Measurements from ENCODE around the gene SMYD1. TPM values are rescaled to one million over a fixed set of nuclear protein-coding genes. Genes with fewer than 3 reads are reported as not detected.
A peak's percentile ranks its signal among the peaks of the same experiment; 100 is the strongest.

Gene SMYD1
- total and polyA plus RNA-seq, 8 donors = 0.05 to 0.20 (median 0.06) TPM; not detected in 5

DNA sequence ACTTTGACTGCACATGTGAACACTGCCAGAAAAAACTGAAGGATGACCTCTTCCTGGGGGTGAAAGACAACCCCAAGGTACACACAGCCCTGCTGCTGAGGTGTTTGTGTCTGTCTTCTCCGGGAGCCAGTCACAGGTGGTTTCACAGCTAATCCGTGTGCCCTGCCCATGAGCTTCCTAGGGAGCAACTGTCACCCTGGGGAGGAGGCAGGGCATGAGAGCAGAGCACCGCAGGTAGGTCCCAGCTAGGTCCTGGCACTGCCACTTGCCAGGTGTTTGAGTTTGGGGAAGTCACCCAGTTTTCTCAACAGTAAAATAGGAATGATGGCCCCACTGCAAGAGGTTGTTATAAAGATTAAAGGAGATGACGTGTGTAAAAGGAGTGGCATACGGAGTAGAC is 29.1 kb downstream of the SMYD1 start:
- intact Hi-C loops (cut with DNase I) = no loop called here
- H3K4me1 ChIP-seq = no peaks in the 10 kb centered on the region
- no peak overlapping the region for H3K27ac ChIP-seq
- no peaks in the 10 kb centered on the region for H3K36me3 ChIP-seq
- no peak for TF ChIP-seq CTCF (IDR thresholded peaks at IDR 0.05)
- ATAC-seq (no peak), DNase-seq (no peak)
- no peaks in the 10 kb centered on the region for H3K27me3 ChIP-seq
- H3K9me3 ChIP-seq = no peaks in the 10 kb centered on the region
- no peak overlapping the region for H3K4me3 ChIP-seq

- Histone ChIP-seq H3K27ac (no peak overlapping the region), H3K4me3 (no peak overlapping the region), H3K9me3 (no peaks in the 10 kb centered on the region), H3K27me3 (no peaks in the 10 kb centered on the region), H3K36me3 (no peaks in the 10 kb centered on the region), H3K4me1 (no peaks in the 10 kb centered on the region)
- DNase-seq (no peak), ATAC-seq (no peak)
- intact Hi-C loops (cut with DNase I) = no loop called here
- TF ChIP-seq CTCF (IDR thresholded peaks at IDR 0.05) = no peak
These were observed 29.6 kb downstream of the SMYD1 start for GRCh38 chr2:88097192-88097591.

GRCh38 chr2:88097891-88098557 is 30.4 kb downstream of the SMYD1 start:
- TF ChIP-seq CTCF (IDR thresholded peaks at IDR 0.05) = no peak
- ATAC-seq = no peak

GRCh38 chr2:88098558-88098900 is 30.9 kb downstream of the SMYD1 start:
- TF ChIP-seq CTCF (IDR thresholded peaks at IDR 0.05) = no peak
- Histone ChIP-seq H3K36me3 (no peaks in the 10 kb centered on the region), H3K4me1 (no peaks in the 10 kb centered on the region), H3K4me3 (no peak overlapping the region), H3K27ac (no peak overlapping the region), H3K9me3 (no peaks in the 10 kb centered on the region), H3K27me3 (no peaks in the 10 kb centered on the region)
- intact Hi-C loops (cut with DNase I) = no loop called here
- DNase-seq = no peak
- no peak for ATAC-seq

More at GRCh38 chr2:88097891-88098557, 30.4 kb downstream of the SMYD1 start:
- intact Hi-C loops (cut with DNase I) = no loop called here
- Histone ChIP-seq H3K4me3 (no peak overlapping the region), H3K27me3 (no peaks in the 10 kb centered on the region), H3K36me3 (no peaks in the 10 kb centered on the region), H3K27ac (no peak overlapping the region), H3K9me3 (no peaks in the 10 kb centered on the region), H3K4me1 (no peaks in the 10 kb centered on the region)
- no peak for DNase-seq

DNA sequence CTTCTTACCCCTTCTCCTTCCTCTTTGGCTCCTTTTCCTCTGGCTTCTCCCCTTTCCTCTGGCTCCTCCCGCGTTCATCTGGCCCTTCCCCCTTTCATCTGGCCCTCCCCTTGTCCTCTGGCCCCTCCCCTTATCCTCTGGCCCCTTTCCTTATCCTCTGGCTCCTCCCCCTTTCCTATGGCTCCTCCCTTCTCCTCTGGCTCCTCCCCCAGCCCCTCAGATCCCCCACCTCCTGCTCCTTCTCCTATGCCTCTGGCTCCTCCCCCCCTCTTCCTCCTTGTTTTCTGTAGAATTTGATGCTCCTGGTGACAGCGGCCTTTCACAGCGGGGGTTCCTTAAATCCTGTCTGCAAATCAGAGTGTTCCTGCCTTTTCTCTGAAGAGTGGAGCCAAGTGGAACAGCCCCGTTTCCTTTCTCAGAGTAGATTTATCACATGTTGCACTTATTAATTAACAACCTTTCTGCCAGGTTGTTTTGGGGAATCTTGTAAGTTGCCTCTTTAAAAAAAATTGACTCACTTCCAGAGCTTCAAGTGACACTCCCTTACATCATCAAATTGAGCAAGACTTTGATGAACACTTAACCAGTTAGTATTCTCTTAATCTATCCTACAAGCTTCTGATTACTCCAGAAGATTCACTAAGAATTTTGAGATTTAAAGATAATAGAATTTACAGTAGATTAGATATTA is 32.3 kb downstream of the SMYD1 start:
- DNase-seq (no peak), ATAC-seq (peak; percentile 31)
- no peak for TF ChIP-seq CTCF (IDR thresholded peaks at IDR 0.05)
- H3K4me1 ChIP-seq = no peaks in the 10 kb centered on the region
- H3K36me3 ChIP-seq = no peaks in the 10 kb centered on the region
- H3K4me3 ChIP-seq = no peak overlapping the region
- intact Hi-C loops (cut with DNase I) = no loop called here
- no peak overlapping the region for H3K27ac ChIP-seq
- H3K27me3 ChIP-seq = no peaks in the 10 kb centered on the region
- no peaks in the 10 kb centered on the region for H3K9me3 ChIP-seq
